ENCODE data around the gene LRRC36. TPM values are rescaled to one million over a fixed set of nuclear protein-coding genes. Genes with fewer than 3 reads are reported as not detected.

LRRC36 gene
- total RNA-seq, 4 donors from 2014 or later = 0.17 TPM; not detected in 3

DNA sequence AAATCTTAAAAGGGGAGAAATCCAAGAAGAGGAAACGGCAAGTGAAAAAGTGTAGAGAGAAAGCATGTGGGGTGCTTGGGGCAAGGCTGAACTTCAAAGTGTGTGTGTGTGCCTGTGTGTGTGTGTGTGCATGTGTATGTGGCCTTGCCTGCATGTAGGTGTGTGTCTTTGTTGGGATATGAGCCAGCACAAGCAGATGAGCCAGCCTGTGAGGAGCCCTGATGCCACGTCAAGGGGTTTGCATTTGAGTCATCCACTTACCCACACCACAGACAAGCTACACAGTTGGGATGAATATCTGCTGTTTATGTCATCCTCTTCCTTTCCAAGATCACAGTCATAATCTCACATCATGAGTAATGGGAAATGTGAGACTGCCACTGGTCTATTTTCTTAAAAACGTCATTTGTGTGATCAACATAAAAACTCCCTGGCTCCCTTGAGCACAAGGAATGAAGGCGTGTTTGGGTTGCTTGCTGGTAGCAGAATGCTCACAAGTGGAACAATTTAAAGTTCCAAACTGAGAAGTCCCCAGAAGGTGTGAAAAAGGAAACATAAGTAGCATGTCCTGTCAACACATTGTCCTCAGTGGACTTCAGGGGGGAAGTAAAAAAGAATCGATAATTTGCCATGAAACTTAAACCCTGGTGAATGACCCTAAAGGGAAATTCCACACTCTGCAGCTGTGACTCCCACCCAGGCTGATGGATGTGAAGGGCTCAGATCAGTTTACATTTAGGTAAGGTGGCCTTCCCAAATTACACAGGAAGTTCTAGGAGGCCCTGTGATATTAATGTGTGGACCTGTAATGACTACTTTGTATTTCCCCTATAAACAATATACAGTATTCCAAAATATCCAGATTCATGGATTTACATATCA is 14.8 kb upstream of the LRRC36 start:
- TF ChIP-seq, protein P1, sequence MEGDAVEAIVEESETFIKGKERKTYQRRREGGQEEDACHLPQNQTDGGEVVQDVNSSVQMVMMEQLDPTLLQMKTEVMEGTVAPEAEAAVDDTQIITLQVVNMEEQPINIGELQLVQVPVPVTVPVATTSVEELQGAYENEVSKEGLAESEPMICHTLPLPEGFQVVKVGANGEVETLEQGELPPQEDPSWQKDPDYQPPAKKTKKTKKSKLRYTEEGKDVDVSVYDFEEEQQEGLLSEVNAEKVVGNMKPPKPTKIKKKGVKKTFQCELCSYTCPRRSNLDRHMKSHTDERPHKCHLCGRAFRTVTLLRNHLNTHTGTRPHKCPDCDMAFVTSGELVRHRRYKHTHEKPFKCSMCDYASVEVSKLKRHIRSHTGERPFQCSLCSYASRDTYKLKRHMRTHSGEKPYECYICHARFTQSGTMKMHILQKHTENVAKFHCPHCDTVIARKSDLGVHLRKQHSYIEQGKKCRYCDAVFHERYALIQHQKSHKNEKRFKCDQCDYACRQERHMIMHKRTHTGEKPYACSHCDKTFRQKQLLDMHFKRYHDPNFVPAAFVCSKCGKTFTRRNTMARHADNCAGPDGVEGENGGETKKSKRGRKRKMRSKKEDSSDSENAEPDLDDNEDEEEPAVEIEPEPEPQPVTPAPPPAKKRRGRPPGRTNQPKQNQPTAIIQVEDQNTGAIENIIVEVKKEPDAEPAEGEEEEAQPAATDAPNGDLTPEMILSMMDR (IDR thresholded peaks at IDR 0.05; ENCODE audit: low read depth) = no peak

DNA sequence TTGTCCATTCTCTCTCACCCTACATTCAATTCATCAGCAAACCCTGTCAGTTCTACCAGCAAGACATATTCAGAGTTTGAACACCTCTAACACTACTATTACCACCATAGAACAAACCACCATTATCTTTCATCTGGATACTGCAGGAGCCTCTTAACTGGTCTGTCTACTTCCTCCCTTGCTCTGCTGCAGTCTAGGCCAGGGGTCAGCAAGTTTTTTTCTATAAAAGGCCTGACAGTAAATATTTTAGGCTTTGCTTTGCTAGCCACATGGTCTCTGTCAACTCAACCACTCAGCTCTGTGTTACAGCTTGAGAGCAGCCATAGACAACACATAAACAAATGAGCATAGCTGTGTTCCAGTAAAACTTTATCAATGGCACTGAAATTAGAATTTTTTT is 13.9 kb upstream of the LRRC36 start:
- TF ChIP-seq, protein P1 (IDR thresholded peaks at IDR 0.05; ENCODE audit: low read depth) = no peak

DNA sequence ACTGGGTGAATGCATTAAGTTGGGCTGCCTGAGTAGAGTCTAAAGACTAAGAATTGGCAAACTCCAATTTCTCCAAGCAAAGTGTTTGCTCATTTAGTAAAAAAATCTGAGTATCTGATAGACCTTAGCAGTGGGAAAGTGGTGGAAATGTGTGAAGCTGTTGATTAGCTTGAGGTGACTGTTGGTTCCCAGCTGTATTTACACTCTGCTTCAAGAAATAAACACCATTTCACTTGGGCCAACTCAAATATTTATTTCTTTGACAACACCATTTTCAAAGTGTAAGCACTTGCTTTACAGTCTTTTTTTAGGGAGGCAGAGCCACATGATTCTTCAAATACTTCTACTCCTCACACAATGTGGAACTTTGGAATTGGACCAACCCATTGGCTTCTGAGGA is 8.8 kb upstream of the LRRC36 start:
- TF ChIP-seq, protein P1 (IDR thresholded peaks at IDR 0.05; ENCODE audit: low read depth) = no peak

DNA sequence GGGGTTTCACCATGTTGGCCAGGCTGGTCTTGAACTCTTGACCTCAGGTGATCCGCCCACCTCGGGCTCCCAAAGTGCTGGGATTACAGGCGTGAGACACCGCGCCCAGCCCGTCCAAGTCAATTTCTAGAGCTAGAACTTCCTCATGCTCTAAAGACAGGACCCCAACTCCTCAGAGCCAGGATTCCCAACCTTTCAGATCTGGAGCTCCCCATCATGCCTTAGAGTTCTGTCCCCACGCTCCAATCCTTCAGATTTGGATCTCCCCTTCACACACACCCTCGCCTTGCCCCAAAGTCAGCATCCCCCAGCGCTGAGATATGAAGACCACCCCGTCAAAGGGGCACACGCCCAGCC is 522 bp upstream of the LRRC36 start:
- TF ChIP-seq, protein P1 (IDR thresholded peaks at IDR 0.05; ENCODE audit: low read depth) = no peak

DNA sequence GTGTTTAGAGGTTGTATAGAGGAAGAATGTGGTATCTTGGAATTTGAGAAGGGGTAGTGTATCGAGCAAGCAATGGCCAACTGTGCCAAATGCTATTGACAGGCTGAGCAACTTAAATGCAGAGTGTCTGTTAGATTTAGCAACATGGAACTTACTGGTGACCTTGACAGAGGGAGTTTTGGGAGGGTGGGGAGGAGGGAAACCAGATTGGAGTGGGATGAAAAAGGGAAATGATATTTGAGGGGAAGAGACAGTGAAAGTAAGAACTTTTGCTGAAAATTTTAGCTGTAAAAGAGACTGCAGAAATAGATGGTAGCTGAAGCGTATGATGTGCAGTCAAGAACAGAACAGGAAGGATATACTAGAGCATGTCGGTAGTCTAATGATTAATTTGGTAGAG is 1.1 kb downstream of the LRRC36 start:
- TF ChIP-seq, protein P1 (IDR thresholded peaks at IDR 0.05; ENCODE audit: low read depth) = no peak

DNA sequence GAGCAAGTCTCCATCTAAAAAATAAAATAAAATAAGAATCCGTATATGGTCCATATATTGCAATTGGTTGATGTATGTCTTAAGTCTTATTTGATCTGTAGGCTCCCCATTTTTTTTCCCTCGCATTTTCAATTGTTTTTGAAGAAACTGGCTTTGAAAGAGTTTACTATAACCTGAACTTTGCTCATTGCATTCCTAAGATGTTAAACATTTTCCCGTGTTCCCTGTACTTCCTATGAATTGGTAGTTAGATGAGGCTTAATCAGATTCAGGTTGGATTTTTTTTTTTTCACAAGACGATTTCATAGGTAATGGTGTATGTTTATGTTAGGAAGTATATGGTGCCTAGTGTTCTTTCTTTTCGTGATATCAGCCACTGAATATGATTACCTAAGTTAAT is 3.3 kb downstream of the LRRC36 start:
- TF ChIP-seq, protein P1 (IDR thresholded peaks at IDR 0.05; ENCODE audit: low read depth) = no peak

DNA sequence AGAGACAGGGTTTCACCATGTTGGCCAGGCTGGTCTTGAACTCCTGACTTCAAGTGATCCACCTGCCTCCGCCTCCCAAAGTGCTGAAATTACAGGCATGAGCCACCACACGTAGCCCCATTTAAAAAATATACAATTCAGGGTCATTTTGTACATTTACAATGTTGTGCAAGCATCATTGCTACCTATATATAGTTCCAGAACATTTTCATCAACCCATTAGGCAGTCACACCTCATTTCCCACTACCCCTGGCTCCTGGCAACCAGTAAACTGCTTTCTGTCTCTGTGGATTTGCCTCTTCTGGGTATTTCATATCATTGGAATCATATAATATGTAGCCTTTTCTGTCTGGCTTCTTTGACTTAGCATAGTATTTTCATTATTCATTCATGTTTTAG is 6.7 kb downstream of the LRRC36 start:
- TF ChIP-seq, protein P1 (IDR thresholded peaks at IDR 0.05; ENCODE audit: low read depth) = no peak
